Activated naive CD4-positive, alpha-beta T cell (primary cell): Measurements from ENCODE around the gene ZMYND8.
"Not testable (repeated sequence)": the region's sequence is repeated elsewhere in the genome, so short reads cannot be mapped to it uniquely, and the experiment has no call there.

Experiments used
- DNase-seq, 4 experiments: peaks; one replicate each; lab custom pipeline; 2025; lab: John Stamatoyannopoulos, UW

Gene ZMYND8

GRCh38 chr20:47286681-47287080 is 69.8 kb downstream of the ZMYND8 start:
- DNase-seq: no peak

GRCh38 chr20:47285189-47285588 is 71.3 kb downstream of the ZMYND8 start:
- DNase-seq: no peak

DNA sequence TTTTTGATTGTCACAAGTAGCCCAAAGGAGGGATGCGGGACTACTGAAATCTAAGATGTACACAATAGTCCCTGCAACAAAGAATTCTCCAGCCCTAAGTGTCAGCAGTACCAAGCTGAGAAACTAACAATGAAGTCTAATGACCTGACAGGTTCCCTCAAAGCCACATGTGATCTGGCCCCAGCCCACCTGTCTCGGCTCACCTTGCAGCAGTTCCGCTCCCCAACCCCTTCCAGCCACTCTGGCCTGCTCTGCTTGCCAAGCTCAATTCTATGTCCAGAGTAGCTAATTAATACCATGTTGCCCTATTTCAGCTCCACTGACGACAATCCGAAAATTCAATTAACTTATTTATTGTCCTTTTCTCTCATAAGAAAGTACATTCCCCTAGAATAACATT is 72.1 kb downstream of the ZMYND8 start:
- DNase-seq: no peak

DNA sequence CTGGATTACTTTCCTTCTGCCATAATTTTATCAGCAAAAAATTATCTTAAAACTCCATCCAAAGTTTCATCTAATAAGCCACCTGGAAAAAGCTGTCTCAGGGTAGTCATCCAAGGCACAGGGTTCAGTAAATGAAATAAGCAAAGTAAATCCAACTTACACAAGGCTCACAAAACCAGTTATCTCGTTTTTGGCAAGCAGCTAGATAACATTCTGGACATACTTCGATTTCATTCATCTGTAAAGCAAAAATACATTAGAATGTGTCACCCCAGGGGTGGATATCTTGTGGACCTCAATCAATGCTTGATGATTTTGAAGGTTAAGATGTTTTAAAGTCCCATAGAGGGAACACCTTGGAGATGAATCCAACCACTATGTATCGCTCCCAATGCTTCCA is 73.1 kb downstream of the ZMYND8 start:
- no peak for DNase-seq

DNA sequence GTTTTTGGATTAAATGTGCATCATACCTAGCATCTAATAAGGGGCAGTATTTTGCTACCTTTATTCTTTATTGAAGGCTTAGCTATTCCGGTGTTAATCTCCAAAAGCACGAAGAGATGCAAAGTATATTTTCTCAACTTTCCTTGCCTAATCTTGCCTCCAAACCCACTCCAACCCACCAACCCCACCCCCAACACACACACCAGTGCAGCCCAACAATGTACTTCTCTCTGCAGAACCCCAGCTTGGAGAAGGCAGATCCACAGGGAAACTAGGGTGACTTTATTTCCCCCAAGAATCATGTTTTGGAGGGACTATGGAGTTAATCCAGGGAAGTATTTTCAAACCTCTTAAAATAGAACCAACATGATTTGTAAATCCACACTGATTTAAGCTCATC is 73.6 kb downstream of the ZMYND8 start:
- DNase-seq: no peak

DNA sequence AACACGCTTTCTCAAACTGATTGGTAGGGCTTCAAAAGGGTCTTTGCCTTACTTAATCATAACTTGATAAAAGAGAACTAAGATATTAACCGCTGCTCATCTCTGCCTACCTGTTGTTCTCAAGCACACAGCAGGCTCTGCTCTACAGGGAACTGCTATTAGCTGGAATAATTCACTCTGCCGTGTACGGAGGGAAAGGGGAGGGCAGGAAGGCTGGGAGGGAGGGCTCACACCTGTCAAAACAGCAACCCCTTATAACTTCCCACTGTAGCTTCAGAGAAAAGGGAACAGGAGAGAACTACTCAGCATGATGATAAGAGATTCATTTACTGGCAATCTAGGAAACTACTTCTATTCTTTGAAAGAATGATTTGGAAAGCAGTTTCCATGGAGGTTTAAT is 75.1 kb downstream of the ZMYND8 start:
- DNase-seq: no peak

DNA sequence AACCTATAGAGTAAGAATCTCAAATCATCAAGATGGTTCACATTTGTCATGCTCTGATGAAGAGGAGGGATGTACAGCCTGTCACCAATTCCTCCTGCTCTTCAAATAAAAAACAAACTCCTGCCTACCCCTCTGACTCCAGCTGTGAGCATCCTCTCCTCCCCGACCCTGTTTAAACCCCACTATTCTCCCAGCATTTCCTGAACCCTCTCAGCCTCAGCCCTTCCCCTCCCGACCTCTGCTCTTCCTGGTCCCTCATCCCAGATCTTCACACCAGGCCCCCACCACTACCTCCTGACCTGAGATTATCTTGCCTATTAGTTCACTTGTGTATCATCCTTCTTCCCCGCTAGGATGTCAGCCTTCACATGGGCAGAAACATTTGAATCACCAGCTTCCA is 75.8 kb downstream of the ZMYND8 start:
- DNase-seq: no peak

DNA sequence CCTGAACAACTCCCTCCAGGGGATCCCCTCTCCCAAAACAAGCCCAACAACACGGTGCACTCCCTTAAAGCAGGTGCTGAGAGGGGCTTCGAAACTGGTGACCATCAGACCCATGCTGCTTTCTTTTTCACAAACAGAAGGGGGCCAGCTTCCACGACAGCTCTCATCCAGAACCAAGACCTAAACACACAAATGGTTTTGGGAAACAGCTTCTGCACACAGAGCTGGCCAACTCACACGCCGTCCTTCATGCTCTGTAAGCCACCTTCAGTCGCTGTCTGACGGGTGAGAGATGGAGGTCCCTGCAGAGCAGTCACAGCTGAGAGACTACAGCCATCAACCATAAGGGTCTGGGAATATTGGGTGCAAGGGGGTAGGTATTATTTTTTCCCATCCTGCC is 76.3 kb downstream of the ZMYND8 start:
- no peak for DNase-seq

DNA sequence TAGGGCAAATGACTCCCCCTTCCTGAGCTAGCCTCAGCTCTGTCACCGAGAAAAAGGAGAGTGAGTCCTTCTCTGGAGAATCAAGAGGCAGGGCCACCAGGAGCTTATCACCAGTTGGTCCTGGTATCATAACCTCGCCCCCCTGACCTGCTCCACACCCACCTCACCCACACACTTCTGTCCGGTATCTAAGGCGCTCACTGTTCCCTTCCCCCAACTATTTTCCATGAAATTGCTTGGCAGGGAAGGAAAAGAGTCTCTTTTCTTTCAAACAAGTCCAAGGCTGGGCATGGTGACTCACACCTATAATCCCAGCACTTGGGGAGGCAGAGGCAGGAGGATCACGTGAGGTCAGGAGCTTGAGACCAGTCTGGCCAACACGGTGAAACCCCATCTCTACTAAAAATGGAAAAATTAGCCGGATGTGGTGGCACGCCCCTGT is 77.6 kb downstream of the ZMYND8 start:
- DNase-seq: no peak

DNA sequence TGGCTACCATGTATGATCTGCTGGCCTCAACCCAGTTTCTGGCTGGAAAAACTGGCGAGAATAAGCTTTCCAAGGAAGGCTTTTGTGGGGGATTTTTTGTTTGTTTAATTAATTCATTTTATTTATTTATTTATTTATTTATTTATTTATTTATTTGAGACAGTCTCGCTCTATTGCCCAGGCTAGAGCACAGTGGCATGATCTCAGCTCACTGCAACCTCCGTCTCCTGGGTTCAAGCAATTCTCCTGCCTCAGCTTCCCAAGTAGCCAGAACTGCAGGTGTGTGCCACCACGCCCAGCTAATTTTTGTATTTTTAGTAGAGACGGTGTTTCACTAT is 79.0 kb downstream of the ZMYND8 start:
- DNase-seq: not testable (repeated sequence)

DNA sequence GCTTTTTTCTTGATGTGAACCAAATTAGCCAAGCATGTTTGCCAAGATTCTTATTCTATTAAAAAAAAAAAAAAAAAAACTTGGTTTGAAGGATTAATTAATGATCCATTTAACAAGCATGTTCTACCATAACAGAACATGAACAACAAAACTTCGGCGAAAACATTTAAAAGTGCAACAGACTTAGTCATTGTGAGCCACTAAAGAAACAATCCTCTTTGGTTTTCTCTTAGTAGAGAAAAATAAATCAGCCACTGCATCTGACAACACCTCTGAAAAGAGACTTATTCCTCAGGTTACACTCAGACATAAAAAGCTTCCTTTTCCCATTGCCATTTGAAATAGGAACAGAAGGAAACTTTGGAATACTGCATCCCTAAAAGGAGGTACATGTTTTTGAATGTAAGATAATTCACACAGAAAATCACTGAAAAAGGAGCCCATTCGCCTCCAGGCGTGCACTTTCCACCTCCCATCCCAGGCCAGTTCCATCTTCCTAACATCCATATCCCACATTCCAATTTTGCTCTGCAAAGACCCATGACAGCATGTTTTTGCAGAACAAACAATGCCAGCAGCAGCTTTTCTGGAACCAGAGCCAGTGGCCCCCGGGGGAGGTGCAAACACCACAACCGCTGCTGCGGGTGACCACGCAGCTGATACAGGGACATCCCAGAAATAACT is 79.5 kb downstream of the ZMYND8 start:
- DNase-seq: no peak

GRCh38 chr20:47276251-47276650 is 80.2 kb downstream of the ZMYND8 start:
- DNase-seq: no peak

GRCh38 chr20:47275548-47275947 is 81.0 kb downstream of the ZMYND8 start:
- DNase-seq: no peak

DNA sequence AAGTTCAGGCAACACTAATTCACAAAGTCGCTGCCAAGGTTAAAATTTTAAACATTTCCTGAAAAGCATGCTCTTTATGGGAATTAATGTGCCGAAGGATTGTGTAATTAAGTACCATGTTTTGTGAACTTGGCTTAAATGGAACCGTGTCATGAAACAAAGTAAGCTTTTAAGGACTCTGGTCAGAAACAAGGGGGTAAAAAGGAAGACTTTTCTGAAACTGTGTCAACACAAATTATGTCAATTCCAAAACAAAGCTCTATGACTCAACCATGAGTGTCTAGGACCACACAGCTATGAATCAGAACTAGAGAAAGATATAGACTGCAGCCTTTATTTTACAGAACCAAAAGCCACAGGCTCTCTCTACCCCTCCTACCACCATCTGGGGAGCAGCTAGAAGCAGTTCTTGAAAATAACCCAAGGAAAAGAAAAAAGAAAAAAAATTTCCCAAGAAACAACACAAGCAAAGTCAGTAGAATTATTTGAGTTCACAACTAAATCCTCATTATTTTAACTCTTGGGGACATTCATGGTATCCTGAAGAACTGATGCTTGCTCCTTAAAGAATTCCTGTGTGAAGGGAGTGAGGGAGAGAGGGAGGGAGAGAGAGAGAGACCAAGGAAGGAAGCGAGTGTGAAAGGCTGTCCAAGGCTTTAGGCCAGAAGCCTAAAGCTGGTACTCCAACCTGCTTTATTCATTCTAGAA is 81.9 kb downstream of the ZMYND8 start:
- no peak for DNase-seq

- no peak for DNase-seq
Measured at GRCh38 chr20:47273591-47274235, 82.8 kb downstream of the ZMYND8 start.

- DNase-seq: peak in 2 of 4 experiments; percentile 3 to 4
Measured at GRCh38 chr20:47272893-47273590, 83.5 kb downstream of the ZMYND8 start.

GRCh38 chr20:47271046-47271615 is 85.4 kb downstream of the ZMYND8 start:
- DNase-seq: no peak

DNA sequence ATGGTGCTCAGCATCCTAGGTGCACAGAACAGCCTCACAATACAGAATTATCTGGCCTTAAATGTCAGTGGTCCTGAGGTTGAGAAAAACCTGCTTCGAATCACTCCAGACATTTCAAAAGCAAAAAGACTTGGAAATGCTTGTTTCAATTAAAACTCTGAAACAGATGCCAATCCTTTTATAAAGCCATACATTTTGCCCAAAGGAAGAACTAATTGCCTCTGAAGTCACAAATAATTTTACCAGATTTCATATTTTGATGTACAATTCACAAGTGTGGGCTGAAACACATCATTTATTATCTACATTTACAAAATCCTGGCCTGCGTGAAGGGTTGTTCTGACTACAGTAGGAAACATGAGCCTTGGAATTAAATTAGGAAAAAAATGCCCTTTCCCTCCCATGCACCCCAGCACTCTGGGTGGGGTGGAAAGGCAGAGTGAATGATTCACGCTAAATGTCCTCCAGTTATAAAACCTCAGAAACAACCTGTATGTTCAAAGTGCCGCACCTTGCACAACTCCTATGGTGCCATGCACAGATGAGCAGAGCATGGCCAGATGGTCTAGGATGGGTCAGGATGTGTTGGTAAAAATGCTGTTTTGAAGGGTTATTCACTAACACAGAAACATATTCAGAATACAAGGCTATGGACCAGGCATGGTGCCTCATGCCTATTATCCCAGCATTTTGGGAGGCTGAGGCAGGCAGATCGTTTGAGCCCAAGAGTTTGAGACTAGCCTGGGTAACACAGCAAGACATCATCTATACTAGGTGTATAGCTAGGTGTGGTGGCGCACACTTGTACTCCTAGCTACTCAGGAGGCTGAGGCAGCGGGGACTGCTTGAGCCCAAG is 87.0 kb downstream of the ZMYND8 start:
- no peak for DNase-seq

DNA sequence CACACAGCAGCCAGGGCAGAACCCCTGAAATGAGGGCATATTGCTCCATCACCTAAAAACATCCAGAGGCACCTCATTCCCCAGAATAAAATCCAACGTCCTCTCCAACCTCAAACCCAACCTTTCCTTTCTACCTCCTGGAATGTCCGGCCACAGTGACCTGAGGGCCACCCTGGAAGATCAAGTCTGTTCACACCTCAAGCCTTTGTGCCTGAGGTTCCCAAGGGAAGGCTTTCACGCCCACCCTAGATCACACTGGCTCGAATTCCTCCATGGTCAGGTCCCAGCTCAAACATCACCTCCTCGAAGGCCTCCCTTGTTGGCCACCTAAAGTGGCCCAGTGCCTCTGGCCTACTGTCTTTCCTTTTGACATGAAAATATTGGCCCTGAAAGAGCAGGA is 88.9 kb downstream of the ZMYND8 start:
- DNase-seq: no peak

GRCh38 chr20:47266847-47267515 is 89.5 kb downstream of the ZMYND8 start:
- DNase-seq: no peak

GRCh38 chr20:47265984-47266383 is 90.5 kb downstream of the ZMYND8 start:
- no peak for DNase-seq
